HL-60 (cell line): ENCODE data around the gene HECW1.

Experiments
- DNase-seq, 2 experiments: peaks; one replicate each; pipeline ENCODE4 v3.0.0-alpha.2; 2010 to 2020; ENCODE audit warnings: low read depth in 1 of 2, low spot score in 1 of 2
- H3K27ac ChIP-seq: fragments of 250-450 bp; sonication (Bioruptor Pico); replicated peaks from 2 replicates; pipeline ENCODE4 v1.5.1; 2020; ENCODE audit warnings: mild to moderate bottlenecking, moderate library complexity
- H3K27me3 ChIP-seq: fragments of 250-450 bp; sonication (Bioruptor Pico); 2 replicates; pipeline ENCODE4 v1.5.1; 2021; ENCODE audit warnings: mild to moderate bottlenecking, moderate library complexity; ENCODE audit not compliant: insufficient read depth, poor library complexity, severe bottlenecking
- H3K4me3 ChIP-seq: replicated peaks from 2 replicates; pipeline ENCODE4 v1.5.1; 2011; ENCODE audit warnings: mild to moderate bottlenecking, control low read depth, low read length; ENCODE audit not compliant: insufficient read depth
- GABPA ChIP-seq: IDR thresholded peaks from 2 replicates; pipeline ENCODE4 v1.6.1; 2012; ENCODE audit warnings: low read depth
- POLR2AphosphoS5 ChIP-seq: IDR thresholded peaks from 2 replicates; pipeline ENCODE4 v1.6.1; 2012; ENCODE audit warnings: low read depth
- SPI1 ChIP-seq: IDR thresholded peaks from 2 replicates; pipeline ENCODE4 v1.6.1; 2012; ENCODE audit warnings: low read depth, mild to moderate bottlenecking, borderline replicate concordance
- TF ChIP-seq, protein P1 (sequence below): IDR thresholded peaks from 2 replicates; pipeline ENCODE4 v1.6.1; 2012; ENCODE audit warnings: low read depth; ENCODE audit not compliant: insufficient replicate concordance
- TF ChIP-seq, protein P2 (sequence below): IDR thresholded peaks from one replicate; pipeline ENCODE4 v1.5.1; 2011; ENCODE audit warnings: low read length, control low read depth, inconsistent platforms; ENCODE audit not compliant: insufficient read depth

Gene HECW1

GRCh38 chr7:43142703-43143102 is 30.3 kb downstream of the HECW1 start:
- H3K27ac ChIP-seq, result no peak overlapping the region
- H3K27me3 ChIP-seq, result no peaks in the 10 kb centered on the region
- no peak for TF ChIP-seq GABPA
- no peak for TF ChIP-seq POLR2AphosphoS5
- TF ChIP-seq, protein P1, sequence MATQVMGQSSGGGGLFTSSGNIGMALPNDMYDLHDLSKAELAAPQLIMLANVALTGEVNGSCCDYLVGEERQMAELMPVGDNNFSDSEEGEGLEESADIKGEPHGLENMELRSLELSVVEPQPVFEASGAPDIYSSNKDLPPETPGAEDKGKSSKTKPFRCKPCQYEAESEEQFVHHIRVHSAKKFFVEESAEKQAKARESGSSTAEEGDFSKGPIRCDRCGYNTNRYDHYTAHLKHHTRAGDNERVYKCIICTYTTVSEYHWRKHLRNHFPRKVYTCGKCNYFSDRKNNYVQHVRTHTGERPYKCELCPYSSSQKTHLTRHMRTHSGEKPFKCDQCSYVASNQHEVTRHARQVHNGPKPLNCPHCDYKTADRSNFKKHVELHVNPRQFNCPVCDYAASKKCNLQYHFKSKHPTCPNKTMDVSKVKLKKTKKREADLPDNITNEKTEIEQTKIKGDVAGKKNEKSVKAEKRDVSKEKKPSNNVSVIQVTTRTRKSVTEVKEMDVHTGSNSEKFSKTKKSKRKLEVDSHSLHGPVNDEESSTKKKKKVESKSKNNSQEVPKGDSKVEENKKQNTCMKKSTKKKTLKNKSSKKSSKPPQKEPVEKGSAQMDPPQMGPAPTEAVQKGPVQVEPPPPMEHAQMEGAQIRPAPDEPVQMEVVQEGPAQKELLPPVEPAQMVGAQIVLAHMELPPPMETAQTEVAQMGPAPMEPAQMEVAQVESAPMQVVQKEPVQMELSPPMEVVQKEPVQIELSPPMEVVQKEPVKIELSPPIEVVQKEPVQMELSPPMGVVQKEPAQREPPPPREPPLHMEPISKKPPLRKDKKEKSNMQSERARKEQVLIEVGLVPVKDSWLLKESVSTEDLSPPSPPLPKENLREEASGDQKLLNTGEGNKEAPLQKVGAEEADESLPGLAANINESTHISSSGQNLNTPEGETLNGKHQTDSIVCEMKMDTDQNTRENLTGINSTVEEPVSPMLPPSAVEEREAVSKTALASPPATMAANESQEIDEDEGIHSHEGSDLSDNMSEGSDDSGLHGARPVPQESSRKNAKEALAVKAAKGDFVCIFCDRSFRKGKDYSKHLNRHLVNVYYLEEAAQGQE, result no peak
- no peak for TF ChIP-seq SPI1
- TF ChIP-seq, protein P2, sequence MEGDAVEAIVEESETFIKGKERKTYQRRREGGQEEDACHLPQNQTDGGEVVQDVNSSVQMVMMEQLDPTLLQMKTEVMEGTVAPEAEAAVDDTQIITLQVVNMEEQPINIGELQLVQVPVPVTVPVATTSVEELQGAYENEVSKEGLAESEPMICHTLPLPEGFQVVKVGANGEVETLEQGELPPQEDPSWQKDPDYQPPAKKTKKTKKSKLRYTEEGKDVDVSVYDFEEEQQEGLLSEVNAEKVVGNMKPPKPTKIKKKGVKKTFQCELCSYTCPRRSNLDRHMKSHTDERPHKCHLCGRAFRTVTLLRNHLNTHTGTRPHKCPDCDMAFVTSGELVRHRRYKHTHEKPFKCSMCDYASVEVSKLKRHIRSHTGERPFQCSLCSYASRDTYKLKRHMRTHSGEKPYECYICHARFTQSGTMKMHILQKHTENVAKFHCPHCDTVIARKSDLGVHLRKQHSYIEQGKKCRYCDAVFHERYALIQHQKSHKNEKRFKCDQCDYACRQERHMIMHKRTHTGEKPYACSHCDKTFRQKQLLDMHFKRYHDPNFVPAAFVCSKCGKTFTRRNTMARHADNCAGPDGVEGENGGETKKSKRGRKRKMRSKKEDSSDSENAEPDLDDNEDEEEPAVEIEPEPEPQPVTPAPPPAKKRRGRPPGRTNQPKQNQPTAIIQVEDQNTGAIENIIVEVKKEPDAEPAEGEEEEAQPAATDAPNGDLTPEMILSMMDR, result no peak
- DNase-seq, result no peak
- H3K4me3 ChIP-seq, result no peak overlapping the region

- Histone ChIP-seq H3K27me3 (no peaks in the 10 kb centered on the region), H3K27ac (no peak overlapping the region), H3K4me3 (no peak overlapping the region)
- no peak for TF ChIP-seq GABPA
- TF ChIP-seq, protein P2, result no peak
- DNase-seq, result no peak
These were observed 31.6 kb downstream of the HECW1 start for GRCh38 chr7:43143918-43144589.

DNA sequence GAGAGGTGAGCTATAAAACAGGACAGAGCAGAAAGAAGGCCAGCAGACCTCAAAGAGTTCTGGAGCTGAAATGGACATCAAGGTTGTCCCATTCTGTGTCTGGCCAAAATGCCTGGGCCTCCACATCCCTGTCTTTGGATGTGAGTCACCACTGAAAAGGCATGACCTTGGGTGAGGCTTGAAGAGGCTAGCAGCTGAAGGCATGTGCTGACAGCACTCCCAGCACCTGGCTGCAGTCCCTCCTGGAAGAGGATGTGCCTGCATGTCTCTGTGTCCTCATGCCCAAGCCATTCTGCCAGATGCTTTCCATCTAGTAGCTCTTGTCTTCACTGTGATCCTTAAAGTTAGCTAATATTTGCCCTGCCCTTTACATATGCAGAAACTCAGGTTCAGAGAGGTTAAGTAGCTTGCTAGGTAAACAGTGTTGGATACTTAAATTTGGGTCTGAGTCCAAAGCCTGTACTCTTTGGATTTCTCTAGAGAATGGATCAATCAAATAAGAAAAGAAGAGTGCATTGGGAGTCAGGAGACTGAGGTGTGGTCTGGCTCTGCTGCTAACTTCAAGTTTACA is 35.8 kb downstream of the HECW1 start:
- TF ChIP-seq, protein P1, result no peak
- TF ChIP-seq SPI1, result no peak
- TF ChIP-seq POLR2AphosphoS5, result no peak
- TF ChIP-seq GABPA, result no peak
- TF ChIP-seq, protein P2, result no peak
- Histone ChIP-seq H3K27ac (no peak overlapping the region), H3K27me3 (no peaks in the 10 kb centered on the region), H3K4me3 (no peak overlapping the region)
- no peak for DNase-seq
